HG03066 (cell line): ENCODE measurements around the gene C11orf24.

ENCODE experiments used
- ATAC-seq: cut with Tn5 transposase; IDR thresholded peaks from one replicate; pipeline ENCODE4 v1.9.1; 2021; ENCODE audit warnings: low read depth; ENCODE audit not compliant: unreplicated experiment

The C11orf24 gene

GRCh38 chr11:68271781-68272608, at the start of gene C11orf24:
C11orf24 (minus strand) TSS chr11:68271973; CDS start chr11:68263767, 8,206 bp downstream.
- peak; percentile 71 for ATAC-seq

DNA sequence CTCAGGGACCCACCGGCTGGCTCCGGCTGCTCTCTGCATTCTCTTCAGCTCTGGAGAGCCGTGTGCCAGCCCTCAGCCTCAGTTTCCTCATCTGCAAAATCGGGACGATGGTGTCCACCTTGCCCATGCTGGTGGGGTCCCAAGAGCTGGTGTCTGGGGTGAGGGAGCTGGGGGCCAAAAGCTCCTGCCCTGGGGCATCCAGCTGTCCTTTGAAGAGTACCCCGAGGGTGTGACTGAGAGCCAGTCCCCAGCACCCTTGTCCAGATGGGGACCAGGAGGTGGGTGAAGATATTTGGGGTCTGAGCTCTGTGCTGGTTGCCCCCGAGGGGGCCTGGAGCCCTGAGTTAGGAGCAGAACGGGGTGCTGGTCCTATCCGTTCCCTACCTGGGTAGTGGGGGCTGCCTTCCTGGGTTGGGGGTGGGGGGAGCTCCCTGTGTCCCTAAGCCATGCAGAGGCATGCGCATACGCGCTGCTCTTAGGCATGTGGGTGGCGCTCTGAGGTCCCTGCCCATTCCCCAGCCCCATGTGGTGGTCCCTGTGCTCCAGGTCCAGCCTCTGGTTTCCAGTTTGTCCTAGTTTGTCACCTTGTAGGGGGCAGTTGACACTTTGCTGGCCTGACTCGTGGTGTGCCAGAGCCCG, 45.5 kb upstream of the C11orf24 start:
- no peak for ATAC-seq

GRCh38 chr11:68315171-68315920, 43.6 kb upstream of the C11orf24 start:
- no peak for ATAC-seq

- ATAC-seq, result no peak
Observed at GRCh38 chr11:68314203-68315170, 42.7 kb upstream of the C11orf24 start.

DNA sequence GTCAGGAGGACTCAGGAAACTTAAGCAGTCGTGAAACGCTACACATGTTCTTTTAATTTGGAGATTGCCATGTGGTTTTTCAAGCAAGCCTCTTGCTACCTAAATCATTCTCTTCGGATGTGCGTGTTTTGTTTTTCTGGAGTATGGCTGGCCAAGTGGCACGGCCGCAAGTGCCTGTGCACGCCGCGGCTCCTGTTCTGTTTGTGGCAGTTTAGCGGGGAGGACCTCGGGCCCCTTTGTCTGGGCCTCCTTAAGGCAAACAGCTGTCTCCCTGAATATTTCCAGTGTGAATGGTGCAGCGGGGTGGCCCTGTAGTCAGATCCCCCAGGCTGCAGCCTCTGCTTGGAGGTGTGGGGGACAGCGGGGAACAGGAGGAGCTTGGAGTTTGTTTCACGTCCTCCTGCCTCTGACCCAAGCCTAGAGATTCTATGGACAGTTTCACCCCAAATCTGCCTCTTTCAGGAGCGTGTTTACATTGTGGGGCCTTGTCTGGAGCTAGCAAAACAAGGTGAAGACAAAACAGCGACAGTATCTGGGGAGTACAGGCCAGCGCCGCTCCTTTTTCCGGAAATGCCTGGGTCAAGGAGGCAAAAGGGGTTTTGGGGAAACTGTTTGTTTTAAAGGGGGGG, 41.9 kb upstream of the C11orf24 start:
- ATAC-seq, result no peak

DNA sequence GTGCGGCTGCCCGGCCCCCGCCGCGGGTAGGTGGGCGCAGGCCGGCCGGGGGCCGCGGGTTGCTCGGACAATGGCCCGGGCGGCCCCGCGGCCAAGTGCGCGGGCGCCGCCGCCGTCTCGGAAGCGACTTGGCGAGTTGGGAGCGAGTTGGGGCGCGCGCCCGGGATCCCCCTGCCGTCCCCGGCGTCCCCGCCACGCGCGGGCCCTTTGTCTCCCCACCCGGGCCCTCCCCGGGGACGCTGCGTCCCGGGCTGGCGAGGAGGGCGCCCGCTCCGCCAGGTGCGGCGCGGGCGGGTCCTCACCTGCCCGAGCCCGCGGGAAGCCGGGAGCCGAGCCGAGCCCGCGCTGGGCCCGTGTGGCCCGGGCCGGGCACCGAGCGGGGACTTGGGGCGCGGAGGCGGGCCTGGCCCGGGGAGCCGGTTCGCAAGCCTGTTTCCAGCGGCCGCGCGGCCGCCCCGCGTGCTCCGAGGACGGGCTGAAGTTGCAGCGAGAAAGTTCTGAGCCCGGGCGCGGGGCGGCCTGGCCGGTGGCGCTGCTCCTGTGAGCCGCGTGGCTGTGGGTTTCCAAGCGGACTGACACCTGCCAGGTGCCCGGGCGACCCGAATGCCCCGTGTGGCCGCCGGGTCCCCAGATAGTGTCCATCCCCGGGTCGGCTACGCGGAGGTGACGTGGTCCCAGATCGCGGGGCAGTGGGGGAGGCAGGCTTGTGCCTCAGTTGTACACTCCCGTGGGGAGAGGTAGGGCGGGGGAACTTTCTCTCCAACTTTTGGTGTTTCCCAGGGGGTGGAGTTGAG, 41.2 kb upstream of the C11orf24 start:
- no peak for ATAC-seq

- ATAC-seq, result no peak
Observed at GRCh38 chr11:68312117-68312779, 40.5 kb upstream of the C11orf24 start, which contains the start of gene LRP5. LRP5 (plus strand) TSS chr11:68312591; CDS start chr11:68312715, 124 bp downstream.

DNA sequence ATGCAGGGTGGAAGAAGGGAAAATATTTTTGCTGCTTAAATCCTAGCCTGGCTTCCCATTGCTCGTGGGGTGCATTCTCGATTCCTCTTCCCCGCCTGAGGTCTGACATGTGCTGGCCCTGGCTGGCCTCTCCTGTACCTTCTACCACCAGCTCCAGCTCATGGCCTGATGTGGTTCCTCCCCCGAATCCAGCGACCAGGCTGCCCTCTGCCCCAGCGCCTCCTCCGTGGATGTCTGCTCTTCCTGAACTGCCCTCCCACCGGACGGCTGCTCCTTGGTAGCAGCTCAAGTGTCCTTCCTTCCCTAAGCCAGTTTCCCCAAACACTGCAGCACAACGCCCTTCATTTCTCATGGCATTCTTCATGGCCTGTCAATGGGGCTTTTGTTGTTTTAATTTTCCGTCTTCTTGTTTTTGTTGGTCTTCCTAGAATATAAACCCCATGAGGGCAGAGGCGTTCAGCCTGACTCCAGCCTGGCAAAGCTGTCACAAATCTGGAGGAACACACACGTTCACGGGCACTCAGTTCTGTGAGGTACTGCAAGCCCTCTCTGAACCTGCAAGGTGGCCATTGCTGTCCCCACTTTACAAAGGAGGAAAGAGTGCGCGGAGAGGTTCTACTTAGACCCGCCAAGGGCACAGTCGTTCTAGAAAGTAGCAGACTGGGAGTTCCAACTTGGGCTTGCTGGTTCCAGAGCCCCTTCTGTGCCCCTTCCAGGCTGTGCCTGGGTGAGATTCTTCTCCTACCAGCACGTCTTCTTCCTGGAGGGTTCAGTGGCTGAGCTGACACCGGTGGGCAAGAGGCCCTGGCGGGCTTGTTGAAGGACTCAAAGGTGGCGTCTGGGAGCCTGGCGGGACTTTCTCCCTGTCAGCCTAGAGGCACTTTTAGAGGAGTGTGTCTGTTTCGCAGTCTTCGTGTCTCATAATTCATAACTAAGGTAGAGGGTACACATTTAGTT, 39.7 kb upstream of the C11orf24 start:
- ATAC-seq, result no peak

GRCh38 chr11:68309621-68310185, 37.9 kb upstream of the C11orf24 start:
- ATAC-seq, result no peak

DNA sequence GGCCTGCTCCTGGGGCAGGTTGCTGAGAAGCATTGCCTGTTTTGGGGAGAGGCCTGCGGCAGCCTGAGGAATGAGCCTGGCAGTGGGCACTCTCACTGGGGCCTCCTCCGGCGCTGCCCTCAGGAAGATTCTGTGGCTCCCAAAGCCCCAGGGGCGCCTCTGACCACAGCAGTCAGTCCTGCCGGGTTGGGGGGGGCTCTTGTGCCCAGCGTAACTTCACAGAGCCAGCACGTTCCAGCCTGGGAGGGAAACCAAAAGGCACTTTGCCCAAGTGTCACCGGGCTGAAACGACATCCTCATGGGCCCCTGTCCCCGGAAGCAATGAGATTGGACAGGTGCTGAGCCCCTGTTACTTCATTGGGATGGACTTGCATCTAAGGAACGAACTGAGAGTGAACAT, 36.3 kb upstream of the C11orf24 start:
- ATAC-seq, result no peak

DNA sequence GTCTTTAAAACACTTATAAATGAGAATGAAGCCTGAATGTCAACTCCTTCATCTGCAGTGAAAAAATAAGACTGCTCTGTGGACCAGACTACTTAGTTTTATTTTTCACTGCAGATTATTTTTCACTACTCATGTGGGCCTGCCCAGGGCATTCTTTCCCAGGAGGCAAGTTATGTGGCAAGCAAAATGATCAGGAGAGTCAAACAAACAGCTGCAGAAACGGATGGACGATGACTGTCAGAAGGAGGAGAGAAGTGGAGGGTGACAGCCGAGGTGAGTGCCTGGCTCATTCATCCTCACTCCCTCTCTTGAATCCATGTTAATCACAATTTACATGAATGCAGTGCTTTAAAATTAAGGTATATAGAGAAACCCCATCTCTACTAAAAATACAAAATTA, 34.9 kb upstream of the C11orf24 start:
- no peak for ATAC-seq

GRCh38 chr11:68303982-68304780, 32.4 kb upstream of the C11orf24 start:
- ATAC-seq, result no peak

- no peak for ATAC-seq
Observed at GRCh38 chr11:68303083-68303482, 31.3 kb upstream of the C11orf24 start.

GRCh38 chr11:68302670-68303069, 30.9 kb upstream of the C11orf24 start:
- no peak for ATAC-seq

DNA sequence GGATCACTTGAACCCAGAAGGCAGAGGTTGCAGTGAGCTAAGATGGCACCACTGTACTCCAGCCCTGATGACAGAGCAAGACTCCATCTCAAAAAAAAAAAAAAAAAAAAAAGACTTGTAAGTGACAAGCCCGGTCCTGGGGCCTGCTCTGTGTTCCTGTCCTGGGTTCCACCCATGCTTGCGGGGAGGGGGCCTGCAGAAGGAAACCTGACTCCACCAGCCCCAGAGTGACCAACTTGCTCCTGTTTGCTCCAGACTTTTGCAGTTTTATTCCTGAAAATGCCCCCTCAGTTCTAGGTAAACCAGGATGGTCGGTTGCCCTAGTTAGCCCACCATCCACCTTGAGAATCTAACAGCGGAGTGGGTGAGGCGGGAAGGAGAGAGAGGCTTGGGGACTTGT, 30.5 kb upstream of the C11orf24 start:
- no peak for ATAC-seq
